ENCODE data around the gene ZSCAN31. TPM values are rescaled to one million over a fixed set of nuclear protein-coding genes. Genes with fewer than 3 reads are reported as not detected.

ZSCAN31 gene
- total and polyA plus RNA-seq, 9 of the 15 experiments (the other 6 are each of a cell fraction or from before 2014, with no cell fraction given): 3.9 to 12.1 (median 7.0) TPM

DNA sequence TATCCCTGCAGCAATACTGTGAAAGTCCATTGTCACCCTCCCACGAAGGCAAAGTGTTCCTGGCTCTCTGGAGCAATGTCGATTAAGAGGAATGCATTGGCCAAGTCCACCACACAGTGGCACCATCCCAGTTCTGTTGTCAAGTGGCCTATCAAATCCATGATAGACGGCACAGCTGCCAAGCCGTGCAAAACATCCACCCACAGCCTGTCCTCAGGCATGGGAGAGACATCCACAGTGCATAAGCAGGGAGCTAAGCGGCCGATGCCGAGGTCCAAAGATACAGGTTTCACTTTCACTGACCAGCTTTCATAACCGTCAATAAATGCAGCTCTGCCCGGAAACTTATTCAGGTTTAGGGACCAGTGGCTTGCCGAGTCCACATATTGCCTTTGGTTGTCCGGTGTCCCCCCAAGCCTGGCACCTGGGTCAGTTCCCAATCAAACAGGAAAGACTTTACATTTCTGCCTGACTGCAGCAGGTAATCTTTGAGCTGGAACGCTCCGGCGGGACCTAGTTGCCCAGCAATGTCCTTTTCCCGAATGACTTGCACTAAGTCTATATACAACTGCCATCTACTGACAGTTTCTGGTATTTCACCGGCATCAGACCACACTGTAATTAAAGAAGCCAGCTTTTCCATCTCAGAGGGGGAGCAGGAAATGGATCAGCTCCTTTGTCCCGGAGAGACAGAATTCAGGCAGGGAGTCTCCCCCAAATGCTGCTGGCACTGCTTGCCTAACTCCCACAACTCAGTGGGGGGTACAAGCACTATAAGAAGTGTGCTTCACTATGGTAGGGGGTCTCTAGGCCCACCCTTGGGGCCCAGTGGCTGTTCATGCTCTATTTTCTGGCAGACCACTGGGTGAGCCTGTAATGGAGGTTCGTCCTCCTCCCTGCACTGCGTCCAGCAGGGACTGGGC is 20.1 kb upstream of the ZSCAN31 start (continued):
- TF ChIP-seq, protein P1, sequence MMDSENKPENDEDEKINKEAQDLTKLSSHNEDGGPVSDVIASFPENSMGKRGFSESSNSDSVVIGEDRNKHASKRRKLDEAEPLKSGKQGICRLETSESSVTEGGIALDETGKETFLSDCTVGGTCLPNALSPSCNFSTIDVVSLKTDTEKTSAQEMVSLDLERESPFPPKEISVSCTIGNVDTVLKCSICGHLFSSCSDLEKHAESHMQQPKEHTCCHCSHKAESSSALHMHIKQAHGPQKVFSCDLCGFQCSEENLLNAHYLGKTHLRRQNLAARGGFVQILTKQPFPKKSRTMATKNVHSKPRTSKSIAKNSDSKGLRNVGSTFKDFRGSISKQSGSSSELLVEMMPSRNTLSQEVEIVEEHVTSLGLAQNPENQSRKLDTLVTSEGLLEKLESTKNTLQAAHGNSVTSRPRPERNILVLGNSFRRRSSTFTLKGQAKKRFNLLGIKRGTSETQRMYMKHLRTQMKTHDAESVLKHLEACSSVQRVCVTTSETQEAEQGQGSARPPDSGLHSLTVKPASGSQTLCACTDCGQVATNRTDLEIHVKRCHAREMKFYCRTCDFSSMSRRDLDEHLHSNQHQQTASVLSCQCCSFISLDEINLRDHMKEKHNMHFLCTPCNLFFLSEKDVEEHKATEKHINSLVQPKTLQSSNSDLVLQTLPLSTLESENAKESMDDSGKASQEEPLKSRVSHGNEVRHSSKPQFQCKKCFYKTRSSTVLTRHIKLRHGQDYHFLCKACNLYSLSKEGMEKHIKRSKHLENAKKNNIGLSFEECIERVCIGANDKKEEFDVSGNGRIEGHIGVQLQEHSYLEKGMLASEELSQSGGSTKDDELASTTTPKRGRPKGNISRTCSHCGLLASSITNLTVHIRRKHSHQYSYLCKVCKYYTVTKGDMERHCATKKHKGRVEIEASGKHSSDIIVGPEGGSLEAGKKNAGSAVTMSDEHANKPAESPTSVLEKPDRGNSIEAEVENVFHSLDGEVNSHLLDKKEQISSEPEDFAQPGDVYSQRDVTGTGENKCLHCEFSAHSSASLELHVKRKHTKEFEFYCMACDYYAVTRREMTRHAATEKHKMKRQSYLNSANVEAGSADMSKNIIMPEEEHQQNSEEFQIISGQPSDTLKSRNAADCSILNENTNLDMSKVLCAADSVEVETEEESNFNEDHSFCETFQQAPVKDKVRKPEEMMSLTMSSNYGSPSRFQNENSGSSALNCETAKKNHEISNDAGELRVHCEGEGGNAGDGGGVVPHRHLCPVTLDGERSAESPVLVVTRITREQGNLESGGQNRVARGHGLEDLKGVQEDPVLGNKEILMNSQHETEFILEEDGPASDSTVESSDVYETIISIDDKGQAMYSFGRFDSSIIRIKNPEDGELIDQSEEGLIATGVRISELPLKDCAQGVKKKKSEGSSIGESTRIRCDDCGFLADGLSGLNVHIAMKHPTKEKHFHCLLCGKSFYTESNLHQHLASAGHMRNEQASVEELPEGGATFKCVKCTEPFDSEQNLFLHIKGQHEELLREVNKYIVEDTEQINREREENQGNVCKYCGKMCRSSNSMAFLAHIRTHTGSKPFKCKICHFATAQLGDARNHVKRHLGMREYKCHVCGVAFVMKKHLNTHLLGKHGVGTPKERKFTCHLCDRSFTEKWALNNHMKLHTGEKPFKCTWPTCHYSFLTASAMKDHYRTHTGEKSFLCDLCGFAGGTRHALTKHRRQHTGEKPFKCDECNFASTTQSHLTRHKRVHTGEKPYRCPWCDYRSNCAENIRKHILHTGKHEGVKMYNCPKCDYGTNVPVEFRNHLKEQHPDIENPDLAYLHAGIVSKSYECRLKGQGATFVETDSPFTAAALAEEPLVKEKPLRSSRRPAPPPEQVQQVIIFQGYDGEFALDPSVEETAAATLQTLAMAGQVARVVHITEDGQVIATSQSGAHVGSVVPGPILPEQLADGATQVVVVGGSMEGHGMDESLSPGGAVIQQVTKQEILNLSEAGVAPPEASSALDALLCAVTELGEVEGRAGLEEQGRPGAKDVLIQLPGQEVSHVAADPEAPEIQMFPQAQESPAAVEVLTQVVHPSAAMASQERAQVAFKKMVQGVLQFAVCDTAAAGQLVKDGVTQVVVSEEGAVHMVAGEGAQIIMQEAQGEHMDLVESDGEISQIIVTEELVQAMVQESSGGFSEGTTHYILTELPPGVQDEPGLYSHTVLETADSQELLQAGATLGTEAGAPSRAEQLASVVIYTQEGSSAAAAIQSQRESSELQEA (IDR thresholded peaks at IDR 0.05; ENCODE audit: low read depth): no peak
- TF ChIP-seq MCM2 (IDR thresholded peaks at IDR 0.05; ENCODE audit: low read depth) (no peak), ZNF184 (CRISPR knock-in tag; IDR thresholded peaks at IDR 0.05) (no peak), SMARCC2 (IDR thresholded peaks at IDR 0.05; ENCODE audit: low read depth) (peak; percentile 42; the same call in 1 of the 2 replicates), HDAC2 (IDR thresholded peaks at IDR 0.05) (peak; percentile 82), ZNF24 (IDR thresholded peaks at IDR 0.05) (peak; percentile 12; the same call in 1 of the 2 replicates), SRSF1 (IDR thresholded peaks at IDR 0.05; ENCODE audit: low read depth, low read length) (no peak), CHD1 (IDR thresholded peaks at IDR 0.05; ENCODE audit: low read length) (peak; percentile 67), THAP7 (CRISPR knock-in tag; IDR thresholded peaks at IDR 0.05) (no peak), SUPT5H (IDR thresholded peaks at IDR 0.05) (no peak), XRCC3 (IDR thresholded peaks at IDR 0.05) (no peak), CHCHD3 (CRISPR knock-in tag; IDR thresholded peaks at IDR 0.05) (no peak), HNRNPLL (IDR thresholded peaks at IDR 0.05; ENCODE audit: low read depth, low read length, poor library complexity, severe bottlenecking) (no peak), ATF1 (CRISPR knock-in tag; IDR thresholded peaks at IDR 0.05) (no peak), ATF1 (tag; IDR thresholded peaks at IDR 0.05) (peak; percentile 60), RNF2 (IDR thresholded peaks at IDR 0.05) (no peak)
- TF ChIP-seq, protein P2, sequence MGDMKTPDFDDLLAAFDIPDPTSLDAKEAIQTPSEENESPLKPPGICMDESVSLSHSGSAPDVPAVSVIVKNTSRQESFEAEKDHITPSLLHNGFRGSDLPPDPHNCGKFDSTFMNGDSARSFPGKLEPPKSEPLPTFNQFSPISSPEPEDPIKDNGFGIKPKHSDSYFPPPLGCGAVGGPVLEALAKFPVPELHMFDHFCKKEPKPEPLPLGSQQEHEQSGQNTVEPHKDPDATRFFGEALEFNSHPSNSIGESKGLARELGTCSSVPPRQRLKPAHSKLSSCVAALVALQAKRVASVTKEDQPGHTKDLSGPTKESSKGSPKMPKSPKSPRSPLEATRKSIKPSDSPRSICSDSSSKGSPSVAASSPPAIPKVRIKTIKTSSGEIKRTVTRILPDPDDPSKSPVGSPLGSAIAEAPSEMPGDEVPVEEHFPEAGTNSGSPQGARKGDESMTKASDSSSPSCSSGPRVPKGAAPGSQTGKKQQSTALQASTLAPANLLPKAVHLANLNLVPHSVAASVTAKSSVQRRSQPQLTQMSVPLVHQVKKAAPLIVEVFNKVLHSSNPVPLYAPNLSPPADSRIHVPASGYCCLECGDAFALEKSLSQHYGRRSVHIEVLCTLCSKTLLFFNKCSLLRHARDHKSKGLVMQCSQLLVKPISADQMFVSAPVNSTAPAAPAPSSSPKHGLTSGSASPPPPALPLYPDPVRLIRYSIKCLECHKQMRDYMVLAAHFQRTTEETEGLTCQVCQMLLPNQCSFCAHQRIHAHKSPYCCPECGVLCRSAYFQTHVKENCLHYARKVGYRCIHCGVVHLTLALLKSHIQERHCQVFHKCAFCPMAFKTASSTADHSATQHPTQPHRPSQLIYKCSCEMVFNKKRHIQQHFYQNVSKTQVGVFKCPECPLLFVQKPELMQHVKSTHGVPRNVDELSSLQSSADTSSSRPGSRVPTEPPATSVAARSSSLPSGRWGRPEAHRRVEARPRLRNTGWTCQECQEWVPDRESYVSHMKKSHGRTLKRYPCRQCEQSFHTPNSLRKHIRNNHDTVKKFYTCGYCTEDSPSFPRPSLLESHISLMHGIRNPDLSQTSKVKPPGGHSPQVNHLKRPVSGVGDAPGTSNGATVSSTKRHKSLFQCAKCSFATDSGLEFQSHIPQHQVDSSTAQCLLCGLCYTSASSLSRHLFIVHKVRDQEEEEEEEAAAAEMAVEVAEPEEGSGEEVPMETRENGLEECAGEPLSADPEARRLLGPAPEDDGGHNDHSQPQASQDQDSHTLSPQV (IDR thresholded peaks at IDR 0.05): peak; percentile 56

Measured in K562 (cell line).